22Rv1 (cell line): ENCODE measurements around the gene ARSH.

ENCODE experiments used
- ZFX ChIP-seq: fragments of 450-650 bp; IDR thresholded peaks from 2 replicates; pipeline ENCODE4 v1.6.1; 2017; ENCODE audit warnings: antibody characterized with exemption, borderline replicate concordance
- TF ChIP-seq, protein P1 (sequence below): fragments of 450-650 bp; IDR thresholded peaks from 2 replicates; pipeline ENCODE4 v1.5.1; 2017; ENCODE audit warnings: mild to moderate bottlenecking

DNA sequence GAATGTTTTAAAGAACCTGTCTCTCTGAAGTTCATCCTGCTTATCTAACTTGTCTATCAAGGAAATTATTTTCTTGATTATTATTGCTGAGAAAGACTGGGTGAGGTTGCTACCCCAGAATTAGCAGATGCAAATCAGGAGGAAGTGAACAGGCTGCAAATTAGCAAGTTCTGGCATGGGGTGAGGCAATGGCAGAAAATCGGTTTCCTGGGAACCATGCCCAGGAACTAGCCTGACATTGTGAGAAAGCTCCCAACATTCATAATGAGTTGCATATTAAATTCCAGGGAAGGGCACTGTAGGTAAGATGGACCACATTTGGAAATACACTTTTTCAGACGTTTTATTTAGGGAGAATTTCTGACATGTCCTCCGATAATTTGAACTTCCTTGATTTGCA, 46.5 kb downstream of the ARSH start:
- TF ChIP-seq, protein P1, sequence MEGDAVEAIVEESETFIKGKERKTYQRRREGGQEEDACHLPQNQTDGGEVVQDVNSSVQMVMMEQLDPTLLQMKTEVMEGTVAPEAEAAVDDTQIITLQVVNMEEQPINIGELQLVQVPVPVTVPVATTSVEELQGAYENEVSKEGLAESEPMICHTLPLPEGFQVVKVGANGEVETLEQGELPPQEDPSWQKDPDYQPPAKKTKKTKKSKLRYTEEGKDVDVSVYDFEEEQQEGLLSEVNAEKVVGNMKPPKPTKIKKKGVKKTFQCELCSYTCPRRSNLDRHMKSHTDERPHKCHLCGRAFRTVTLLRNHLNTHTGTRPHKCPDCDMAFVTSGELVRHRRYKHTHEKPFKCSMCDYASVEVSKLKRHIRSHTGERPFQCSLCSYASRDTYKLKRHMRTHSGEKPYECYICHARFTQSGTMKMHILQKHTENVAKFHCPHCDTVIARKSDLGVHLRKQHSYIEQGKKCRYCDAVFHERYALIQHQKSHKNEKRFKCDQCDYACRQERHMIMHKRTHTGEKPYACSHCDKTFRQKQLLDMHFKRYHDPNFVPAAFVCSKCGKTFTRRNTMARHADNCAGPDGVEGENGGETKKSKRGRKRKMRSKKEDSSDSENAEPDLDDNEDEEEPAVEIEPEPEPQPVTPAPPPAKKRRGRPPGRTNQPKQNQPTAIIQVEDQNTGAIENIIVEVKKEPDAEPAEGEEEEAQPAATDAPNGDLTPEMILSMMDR, result no peak
- no peak for TF ChIP-seq ZFX
